ENCODE results near the gene INTS7. TPM values are rescaled to one million over a fixed set of nuclear protein-coding genes. Genes with fewer than 3 reads are reported as not detected.
A peak's percentile ranks its signal among the peaks of the same experiment; 100 is the strongest.

Gene INTS7
- total and polyA plus RNA-seq, 9 of the 15 experiments (the other 6 are each of a cell fraction or from before 2014, with no cell fraction given), result 27.3 to 68.4 (median 40.4) TPM

DNA sequence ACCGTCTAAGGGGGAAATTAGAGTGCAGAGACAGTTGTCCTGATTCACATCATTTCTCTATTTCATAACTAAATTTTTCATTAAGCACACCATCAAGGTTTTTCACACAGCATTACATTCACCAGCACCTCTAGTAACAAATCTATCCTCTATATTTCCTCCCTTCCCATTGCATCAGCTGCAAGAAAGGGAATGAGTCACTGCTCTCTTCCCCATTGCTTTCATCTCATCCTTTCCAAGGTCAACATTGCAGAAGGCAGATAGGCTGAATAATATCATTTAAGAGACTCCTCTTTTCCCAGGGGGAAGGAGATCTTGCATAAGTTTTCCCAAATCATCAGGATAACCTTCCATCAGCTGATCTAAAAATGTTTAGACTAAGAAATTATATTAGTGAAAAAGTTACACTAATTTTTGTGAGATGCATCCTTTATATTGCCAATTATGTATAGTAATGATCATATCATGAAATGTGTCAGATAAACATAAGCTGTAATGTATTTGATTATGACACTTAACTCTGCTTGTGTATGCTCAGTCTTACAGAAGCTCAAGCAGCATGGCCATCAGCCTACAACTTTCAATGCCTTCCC is 4.3 kb downstream of the INTS7 start (continued):
- TF ChIP-seq KAT2B (IDR thresholded peaks at IDR 0.05; ENCODE audit: low read depth, low read length) (no peak), RCOR1 (IDR thresholded peaks at IDR 0.05; ENCODE audit: borderline replicate concordance in 1 of 2, low read depth in 2 of 2, low read length in 2 of 2) (peak in 1 of 2 experiments; percentile 90; a peak in 2 of 4 replicates), NBN (IDR thresholded peaks at IDR 0.05; ENCODE audit: low read depth) (peak; percentile 54; the same call in 1 of the 2 replicates), NFE2L1 (tag; IDR thresholded peaks at IDR 0.05; ENCODE audit: borderline replicate concordance, low read depth) (no peak), DACH1 (IDR thresholded peaks at IDR 0.05; ENCODE audit: partially characterized antibody) (peak; percentile 13), ZC3H11A (IDR thresholded peaks at IDR 0.05; ENCODE audit: low read depth, low read length) (no peak), ZNF699 (CRISPR knock-in tag; IDR thresholded peaks at IDR 0.05; ENCODE audit: insufficient replicate concordance) (no peak), ZNF324 (CRISPR knock-in tag; IDR thresholded peaks at IDR 0.05) (0 out of 2 replicates have a peak, but pooled peaks have one; percentile 20), PURB (CRISPR knock-in tag; IDR thresholded peaks at IDR 0.05; ENCODE audit: low read depth) (no peak), ZNF311 (CRISPR knock-in tag; IDR thresholded peaks at IDR 0.05) (0 out of 2 replicates have a peak, but pooled peaks have one; percentile 46), NUFIP1 (IDR thresholded peaks at IDR 0.05; ENCODE audit: partially characterized antibody) (no peak), MTA2 (IDR thresholded peaks at IDR 0.05; ENCODE audit: low read depth) (no peak; the same call in 1 of the 2 replicates), NCOR1 (IDR thresholded peaks at IDR 0.05) (peak; percentile 6; the same call in 1 of the 2 replicates), LEF1 (IDR thresholded peaks at IDR 0.05) (peak; percentile 97), JUN (IDR thresholded peaks at IDR 0.05; ENCODE audit: borderline replicate concordance, low read depth, low read length) (peak; percentile 99), JUN (CRISPR knock-in tag; IDR thresholded peaks at IDR 0.05; ENCODE audit: borderline replicate concordance) (no peak), FOXA3 (CRISPR knock-in tag; conservative IDR thresholded peaks at IDR 0.05 in 1 of 2, IDR thresholded peaks at IDR 0.05 in 1 of 2) (peak in 1 of 2 experiments; percentile 78; a peak in 2 of 4 replicates), RAD21 (CRISPR knock-in tag; conservative IDR thresholded peaks at IDR 0.05 in 1 of 2, IDR thresholded peaks at IDR 0.05 in 1 of 2) (0 out of 4 replicates have a peak, but pooled peaks of 1 of the 2 experiments have one; percentile 18), SMARCA4 (IDR thresholded peaks at IDR 0.05) (peak; percentile 89), FOS (IDR thresholded peaks at IDR 0.05; ENCODE audit: extremely low read depth, insufficient read length) (peak; percentile 36), C11orf30 (IDR thresholded peaks at IDR 0.05; ENCODE audit: low read depth) (peak; percentile 25; the same call in 1 of the 2 replicates), ZNF175 (CRISPR knock-in tag; IDR thresholded peaks at IDR 0.05; ENCODE audit: low read depth) (0 out of 2 replicates have a peak, but pooled peaks have one; percentile 13), DPF2 (IDR thresholded peaks at IDR 0.05) (peak; percentile 86)
- TF ChIP-seq, protein P1, sequence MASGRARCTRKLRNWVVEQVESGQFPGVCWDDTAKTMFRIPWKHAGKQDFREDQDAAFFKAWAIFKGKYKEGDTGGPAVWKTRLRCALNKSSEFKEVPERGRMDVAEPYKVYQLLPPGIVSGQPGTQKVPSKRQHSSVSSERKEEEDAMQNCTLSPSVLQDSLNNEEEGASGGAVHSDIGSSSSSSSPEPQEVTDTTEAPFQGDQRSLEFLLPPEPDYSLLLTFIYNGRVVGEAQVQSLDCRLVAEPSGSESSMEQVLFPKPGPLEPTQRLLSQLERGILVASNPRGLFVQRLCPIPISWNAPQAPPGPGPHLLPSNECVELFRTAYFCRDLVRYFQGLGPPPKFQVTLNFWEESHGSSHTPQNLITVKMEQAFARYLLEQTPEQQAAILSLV (tag; IDR thresholded peaks at IDR 0.05), result peak; percentile 52; the same call in 1 of the 2 replicates
- TF ChIP-seq, protein P2, sequence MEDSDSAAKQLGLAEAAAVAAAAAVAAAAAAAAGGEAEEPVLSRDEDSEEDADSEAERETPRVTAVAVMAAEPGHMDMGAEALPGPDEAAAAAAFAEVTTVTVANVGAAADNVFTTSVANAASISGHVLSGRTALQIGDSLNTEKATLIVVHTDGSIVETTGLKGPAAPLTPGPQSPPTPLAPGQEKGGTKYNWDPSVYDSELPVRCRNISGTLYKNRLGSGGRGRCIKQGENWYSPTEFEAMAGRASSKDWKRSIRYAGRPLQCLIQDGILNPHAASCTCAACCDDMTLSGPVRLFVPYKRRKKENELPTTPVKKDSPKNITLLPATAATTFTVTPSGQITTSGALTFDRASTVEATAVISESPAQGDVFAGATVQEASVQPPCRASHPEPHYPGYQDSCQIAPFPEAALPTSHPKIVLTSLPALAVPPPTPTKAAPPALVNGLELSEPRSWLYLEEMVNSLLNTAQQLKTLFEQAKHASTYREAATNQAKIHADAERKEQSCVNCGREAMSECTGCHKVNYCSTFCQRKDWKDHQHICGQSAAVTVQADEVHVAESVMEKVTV (CRISPR knock-in tag; IDR thresholded peaks at IDR 0.05), result peak; percentile 49; the same call in 1 of the 2 replicates
- TF ChIP-seq, protein P3, sequence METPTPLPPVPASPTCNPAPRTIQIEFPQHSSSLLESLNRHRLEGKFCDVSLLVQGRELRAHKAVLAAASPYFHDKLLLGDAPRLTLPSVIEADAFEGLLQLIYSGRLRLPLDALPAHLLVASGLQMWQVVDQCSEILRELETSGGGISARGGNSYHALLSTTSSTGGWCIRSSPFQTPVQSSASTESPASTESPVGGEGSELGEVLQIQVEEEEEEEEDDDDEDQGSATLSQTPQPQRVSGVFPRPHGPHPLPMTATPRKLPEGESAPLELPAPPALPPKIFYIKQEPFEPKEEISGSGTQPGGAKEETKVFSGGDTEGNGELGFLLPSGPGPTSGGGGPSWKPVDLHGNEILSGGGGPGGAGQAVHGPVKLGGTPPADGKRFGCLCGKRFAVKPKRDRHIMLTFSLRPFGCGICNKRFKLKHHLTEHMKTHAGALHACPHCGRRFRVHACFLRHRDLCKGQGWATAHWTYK (CRISPR knock-in tag; IDR thresholded peaks at IDR 0.05), result 0 out of 2 replicates have a peak, but pooled peaks have one; percentile 56

Data from K562 (cell line).